HG02759 (cell line): ENCODE results near the gene UIMC1.

Experiments used
- ATAC-seq: cut with Tn5 transposase; IDR thresholded peaks from one replicate; pipeline ENCODE4 v1.9.1; 2021; ENCODE audit warnings: mild to moderate bottlenecking, moderate library complexity; ENCODE audit not compliant: unreplicated experiment

Gene UIMC1

GRCh38 chr5:176906126-176906525 lies 100.5 kb downstream of the UIMC1 start:
- no peak for ATAC-seq

GRCh38 chr5:176904276-176904675 lies 102.3 kb downstream of the UIMC1 start:
- ATAC-seq, result no peak

GRCh38 chr5:176902911-176903664 lies 103.5 kb downstream of the UIMC1 start:
- no peak for ATAC-seq

- ATAC-seq, result no peak
These were observed 104.3 kb downstream of the UIMC1 start for GRCh38 chr5:176902102-176902814.

- ATAC-seq, result peak; percentile 65
These were observed 105.1 kb downstream of the UIMC1 start for GRCh38 chr5:176901260-176902101.

- no peak for ATAC-seq
These were observed 105.8 kb downstream of the UIMC1 start for GRCh38 chr5:176900780-176901204.

- ATAC-seq, result no peak
These were observed 106.4 kb downstream of the UIMC1 start for GRCh38 chr5:176899946-176900779.

GRCh38 chr5:176899296-176899891 lies 107.2 kb downstream of the UIMC1 start, which contains the start of gene HK3:
Gene HK3 (minus strand): TSS chr5:176899346. CDS start chr5:176896159, 3,187 bp downstream.
- no peak for ATAC-seq

- ATAC-seq, result no peak
These were observed 109.3 kb downstream of the UIMC1 start for GRCh38 chr5:176897263-176897662.

- ATAC-seq, result no peak
These were observed 110.7 kb downstream of the UIMC1 start for GRCh38 chr5:176895831-176896230.

GRCh38 chr5:176894298-176894697 lies 112.3 kb downstream of the UIMC1 start:
- ATAC-seq, result no peak

- ATAC-seq, result no peak
These were observed 113.9 kb downstream of the UIMC1 start for GRCh38 chr5:176892663-176893062.

GRCh38 chr5:176891331-176891958 lies 115.1 kb downstream of the UIMC1 start:
- no peak for ATAC-seq

GRCh38 chr5:176890455-176891330 lies 115.9 kb downstream of the UIMC1 start:
- ATAC-seq, result no peak

GRCh38 chr5:176889321-176890280 lies 117.0 kb downstream of the UIMC1 start:
- ATAC-seq, result no peak

- ATAC-seq, result no peak
These were observed 117.8 kb downstream of the UIMC1 start for GRCh38 chr5:176888865-176889165.

GRCh38 chr5:176888016-176888864 lies 118.3 kb downstream of the UIMC1 start:
- ATAC-seq, result no peak
